ENCODE data around the gene PTGES2.

GRCh38 chr9:128149951-128150593 lies 22.5 kb upstream of the PTGES2 start:
- no peak for TF ChIP-seq TARDBP (IDR thresholded peaks at IDR 0.05)
- no peak for TF ChIP-seq FOXM1 (IDR thresholded peaks at IDR 0.05; ENCODE audit: borderline replicate concordance)
- no peak for TF ChIP-seq ARNT (IDR thresholded peaks at IDR 0.05)
- no peak for TF ChIP-seq FOXK2 (IDR thresholded peaks at IDR 0.05)
- TF ChIP-seq SP1 (IDR thresholded peaks at IDR 0.05) = no peak
- TF ChIP-seq BHLHE40 (IDR thresholded peaks at IDR 0.05; ENCODE audit: borderline replicate concordance) = no peak
- TF ChIP-seq FOXA1 (IDR thresholded peaks at IDR 0.05) = no peak
- no peak for TF ChIP-seq ZNF384 (IDR thresholded peaks at IDR 0.05)
- no peak for TF ChIP-seq SUZ12 (IDR thresholded peaks at IDR 0.05)

All from HEK293T (cell line).